BLaER1 (cell line): ENCODE results near the gene STEAP3.

Experiments
- H3K27ac ChIP-seq: shearing (Covaris generic); formaldehyde crosslinking; 2 replicates; pipeline ENCODE4 v1.8.1; 2022
- H3K27me3 ChIP-seq: shearing (Covaris generic); formaldehyde crosslinking; 2 replicates; pipeline ENCODE4 v1.8.1; 2022
- H3K36me3 ChIP-seq: shearing (Covaris generic); formaldehyde crosslinking; 2 replicates; pipeline ENCODE4 v1.8.1; 2022
- H3K4me1 ChIP-seq: shearing (Covaris generic); formaldehyde crosslinking; 2 replicates; pipeline ENCODE4 v1.8.1; 2022
- H3K4me2 ChIP-seq: shearing (Covaris generic); formaldehyde crosslinking; 2 replicates; pipeline ENCODE4 v1.8.1; 2022
- H3K4me3 ChIP-seq: shearing (Covaris generic); formaldehyde crosslinking; 2 replicates; pipeline ENCODE4 v1.8.1; 2022
- H3K9ac ChIP-seq: shearing (Covaris generic); formaldehyde crosslinking; 2 replicates; pipeline ENCODE4 v1.8.1; 2022
- H3K9me3 ChIP-seq: shearing (Covaris generic); formaldehyde crosslinking; 2 replicates; pipeline ENCODE4 v1.8.1; 2022
- H4K20me1 ChIP-seq: shearing (Covaris generic); formaldehyde crosslinking; 2 replicates; pipeline ENCODE4 v1.8.1; 2022
- Cebpa-rat ChIP-seq: shearing (Covaris generic); IDR thresholded peaks from 2 replicates; pipeline ENCODE4 v1.8.1; 2022

Gene STEAP3

DNA sequence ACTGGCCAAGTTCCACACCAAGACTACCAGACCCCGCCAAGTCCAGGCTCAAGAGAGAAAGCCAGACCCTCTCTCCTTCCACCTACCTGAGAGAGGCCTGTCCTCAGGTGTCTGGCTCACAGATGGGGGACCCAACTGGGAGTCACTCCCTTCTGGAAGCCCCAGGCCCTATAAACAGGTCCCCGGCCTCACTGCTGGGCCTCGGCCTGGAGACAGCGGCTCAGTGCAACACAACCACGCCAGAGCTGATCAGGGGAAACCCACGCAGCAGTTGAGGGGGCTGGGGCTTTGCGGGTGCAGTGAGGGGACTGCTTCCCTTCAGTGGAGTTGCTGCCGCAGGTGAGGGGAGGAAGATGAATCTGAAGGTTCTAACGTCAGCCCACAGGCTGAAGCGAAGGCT is 42.2 kb upstream of the STEAP3 start:
- Histone ChIP-seq H3K4me1 (no peaks in the 10 kb centered on the region), H3K27me3 (no peaks in the 10 kb centered on the region), H3K9me3 (no peaks in the 10 kb centered on the region), H3K4me2 (no peak overlapping the region), H3K9ac (no peak overlapping the region), H3K36me3 (no peaks in the 10 kb centered on the region), H3K4me3 (no peak overlapping the region), H4K20me1 (no peaks in the 10 kb centered on the region), H3K27ac (no peak overlapping the region)
- no peak for TF ChIP-seq Cebpa-rat

DNA sequence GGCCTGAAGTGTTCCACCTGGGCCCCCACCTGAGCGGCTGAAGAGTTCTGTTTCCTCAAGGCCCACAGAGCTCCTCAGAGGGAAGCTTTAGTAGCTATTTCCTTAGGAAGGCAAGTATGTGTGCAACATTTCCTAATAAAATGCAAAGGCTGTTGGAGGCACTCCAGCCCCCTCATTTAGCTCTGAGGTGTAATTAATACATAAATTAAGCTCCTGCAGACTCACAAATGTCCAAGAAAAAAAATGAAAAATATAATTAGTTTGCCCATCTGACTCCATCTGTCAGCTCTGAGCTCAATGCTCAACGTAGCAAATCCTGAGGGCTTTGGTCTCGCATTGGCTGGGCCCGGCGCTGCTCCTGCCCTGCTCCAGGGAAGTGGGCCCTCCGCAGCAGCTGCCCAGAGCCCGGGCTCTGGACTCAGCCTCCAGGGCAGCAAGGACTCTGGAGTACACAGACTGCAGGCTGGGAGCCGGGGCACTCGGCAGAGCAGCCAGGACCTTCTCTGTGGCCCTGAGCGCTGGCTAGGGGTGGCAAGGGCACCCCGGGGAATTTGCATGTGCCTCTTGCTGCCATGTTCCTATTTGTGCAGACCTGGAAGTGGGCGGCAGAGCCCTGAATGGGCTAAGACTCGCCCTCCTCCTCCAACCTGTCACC is 41.7 kb upstream of the STEAP3 start:
- Histone ChIP-seq H3K9ac (no peak overlapping the region), H3K27me3 (no peaks in the 10 kb centered on the region)
- TF ChIP-seq Cebpa-rat: no peak

DNA sequence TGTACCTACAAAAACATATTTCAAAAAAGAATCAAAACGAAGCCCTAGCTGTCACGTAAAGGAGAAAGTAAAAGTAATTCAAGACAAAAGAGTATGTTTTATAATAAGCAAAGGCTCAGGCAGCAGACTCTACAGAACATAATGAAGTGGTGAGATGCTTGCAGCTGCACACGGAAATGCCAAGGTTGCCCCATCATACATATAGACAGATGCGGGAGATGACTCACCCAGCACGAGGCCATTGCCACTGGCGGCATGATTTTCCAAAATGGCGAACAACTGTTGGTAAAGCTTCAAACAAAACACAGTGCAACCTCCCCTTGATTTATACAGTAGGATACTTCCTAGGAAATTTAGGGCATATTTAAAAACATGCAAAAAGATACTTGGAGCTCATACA is 39.1 kb upstream of the STEAP3 start:
- no peak for TF ChIP-seq Cebpa-rat
- Histone ChIP-seq H4K20me1 (no peaks in the 10 kb centered on the region), H3K27me3 (no peaks in the 10 kb centered on the region), H3K27ac (no peak overlapping the region), H3K4me1 (no peaks in the 10 kb centered on the region), H3K9me3 (no peaks in the 10 kb centered on the region), H3K9ac (no peak overlapping the region), H3K4me3 (no peak overlapping the region), H3K36me3 (no peaks in the 10 kb centered on the region), H3K4me2 (no peak overlapping the region)

More for the DNA sequence above, 41.7 kb upstream of the STEAP3 start:
- H4K20me1 ChIP-seq: no peaks in the 10 kb centered on the region
- no peaks in the 10 kb centered on the region for H3K4me1 ChIP-seq
- no peak overlapping the region for H3K27ac ChIP-seq
- no peaks in the 10 kb centered on the region for H3K9me3 ChIP-seq
- H3K4me2 ChIP-seq: no peak overlapping the region
- no peak overlapping the region for H3K4me3 ChIP-seq
- no peaks in the 10 kb centered on the region for H3K36me3 ChIP-seq

DNA sequence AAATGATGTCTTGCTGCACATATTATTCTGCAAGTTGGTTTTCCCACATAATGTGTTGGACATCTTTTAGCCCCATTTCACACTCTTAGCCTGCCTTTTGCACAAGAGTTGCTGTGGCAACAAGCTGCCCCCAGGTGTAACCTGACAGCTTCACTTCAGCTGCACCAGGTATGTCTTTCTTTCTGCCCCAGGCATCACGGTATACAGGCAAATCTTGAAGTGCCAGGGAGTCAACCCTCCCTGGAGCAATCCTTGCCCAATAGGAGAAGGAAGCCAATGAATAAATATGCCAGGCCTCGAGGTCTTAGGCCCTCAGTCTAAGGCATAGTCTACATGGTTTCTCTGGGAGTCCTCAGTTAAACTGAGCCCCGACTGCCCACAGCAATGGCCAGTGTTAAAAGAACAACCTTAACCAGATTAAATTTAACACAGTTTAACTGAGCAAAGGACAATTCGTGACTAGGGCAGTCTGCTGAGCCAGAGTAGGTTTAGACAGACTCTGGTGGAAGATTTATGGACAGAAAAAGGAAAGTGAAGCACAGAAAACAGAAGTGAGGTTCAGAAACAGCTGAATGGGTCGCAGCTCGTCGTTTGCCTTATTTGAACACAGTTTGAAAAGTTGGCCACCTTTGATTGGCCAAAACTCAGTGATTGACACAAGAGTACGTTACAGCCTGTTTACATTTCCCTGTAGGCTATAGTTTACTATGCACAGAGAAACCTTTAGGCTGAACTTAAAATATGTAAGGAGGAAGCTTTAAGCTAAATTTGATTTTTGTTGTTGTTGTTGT is 33.1 kb upstream of the STEAP3 start:
- H3K27me3 ChIP-seq: no peaks in the 10 kb centered on the region
- no peak overlapping the region for H3K4me3 ChIP-seq
- no peak overlapping the region for H3K27ac ChIP-seq
- no peaks in the 10 kb centered on the region for H4K20me1 ChIP-seq
- H3K36me3 ChIP-seq: no peaks in the 10 kb centered on the region
- no peak overlapping the region for H3K9ac ChIP-seq
- no peak for TF ChIP-seq Cebpa-rat
- no peak overlapping the region for H3K4me2 ChIP-seq
- no peaks in the 10 kb centered on the region for H3K9me3 ChIP-seq
- no peaks in the 10 kb centered on the region for H3K4me1 ChIP-seq

DNA sequence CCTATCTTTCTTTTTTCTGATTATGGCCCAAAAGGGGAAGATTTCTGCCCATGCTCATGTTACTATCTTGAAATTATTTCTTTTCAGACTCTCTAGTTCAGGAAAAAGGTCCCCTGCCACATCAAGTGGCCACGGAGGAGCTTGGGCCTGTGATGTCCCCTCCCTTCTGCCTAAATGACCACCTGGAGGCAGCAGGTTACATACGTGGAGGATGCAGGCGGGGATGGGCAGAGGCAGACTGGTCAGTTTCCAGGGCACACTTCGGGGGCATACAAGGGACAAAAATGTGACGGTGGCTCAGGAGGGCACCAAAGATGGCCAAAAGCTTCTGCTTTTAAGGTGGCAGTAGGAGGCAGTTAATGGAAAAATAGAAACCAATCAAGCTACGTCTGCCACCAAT is 30.7 kb upstream of the STEAP3 start:
- no peaks in the 10 kb centered on the region for H3K4me1 ChIP-seq
- no peaks in the 10 kb centered on the region for H3K36me3 ChIP-seq
- no peaks in the 10 kb centered on the region for H3K27me3 ChIP-seq
- no peak overlapping the region for H3K4me2 ChIP-seq
- H4K20me1 ChIP-seq: no peaks in the 10 kb centered on the region
- no peaks in the 10 kb centered on the region for H3K9me3 ChIP-seq
- no peak for TF ChIP-seq Cebpa-rat
- H3K9ac ChIP-seq: no peak overlapping the region
- H3K4me3 ChIP-seq: no peak overlapping the region
- no peak overlapping the region for H3K27ac ChIP-seq

DNA sequence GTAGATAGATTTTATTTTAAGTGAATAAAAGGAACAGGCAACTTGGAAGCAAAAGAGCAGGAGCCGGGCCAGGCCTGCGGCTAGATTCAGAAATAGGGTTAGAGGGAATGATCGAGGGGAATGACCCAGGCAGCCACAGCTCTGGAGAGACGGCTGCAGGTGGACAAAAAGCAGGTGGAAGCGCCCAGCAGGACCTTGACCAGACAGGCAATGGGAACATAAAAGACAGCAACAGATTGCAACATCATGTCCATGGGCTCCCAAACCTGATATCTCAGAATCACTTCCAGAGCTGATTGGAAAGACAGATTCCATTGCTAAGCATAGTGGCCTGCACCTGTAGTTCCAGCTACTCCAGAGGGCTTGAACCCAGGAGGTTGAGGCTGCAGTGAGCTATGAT is 28.6 kb upstream of the STEAP3 start:
- Histone ChIP-seq H3K27ac (no peak overlapping the region), H3K4me2 (no peak overlapping the region), H3K36me3 (no peaks in the 10 kb centered on the region), H4K20me1 (no peaks in the 10 kb centered on the region), H3K9me3 (no peaks in the 10 kb centered on the region), H3K4me3 (no peak overlapping the region), H3K9ac (no peak overlapping the region), H3K27me3 (no peaks in the 10 kb centered on the region), H3K4me1 (no peaks in the 10 kb centered on the region)
- TF ChIP-seq Cebpa-rat: no peak

DNA sequence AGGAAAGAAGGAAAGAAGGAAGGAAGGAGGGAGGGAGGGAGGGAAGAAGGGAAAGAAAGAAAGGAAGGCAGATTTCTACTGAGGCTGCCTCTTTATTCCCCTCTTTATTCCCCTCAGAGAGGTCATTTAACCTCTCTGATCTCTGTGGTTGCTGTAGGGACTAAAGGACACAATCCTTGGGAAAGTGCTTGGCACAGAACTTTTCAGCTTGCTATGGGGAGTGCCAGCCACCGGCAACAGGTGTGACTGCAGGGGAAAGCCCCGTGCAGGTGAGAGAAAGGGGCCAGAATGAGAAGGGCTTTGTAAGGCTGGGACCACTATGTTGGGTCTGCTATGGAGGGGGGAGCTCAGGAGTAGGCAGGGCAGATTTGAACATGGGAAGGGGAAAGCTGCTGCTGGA is 27.7 kb upstream of the STEAP3 start:
- no peaks in the 10 kb centered on the region for H4K20me1 ChIP-seq
- TF ChIP-seq Cebpa-rat: no peak
- H3K27ac ChIP-seq: no peak overlapping the region
- no peaks in the 10 kb centered on the region for H3K9me3 ChIP-seq
- H3K36me3 ChIP-seq: no peaks in the 10 kb centered on the region
- no peak overlapping the region for H3K9ac ChIP-seq
- H3K27me3 ChIP-seq: no peaks in the 10 kb centered on the region
- H3K4me3 ChIP-seq: no peak overlapping the region
- H3K4me2 ChIP-seq: no peak overlapping the region
- H3K4me1 ChIP-seq: no peaks in the 10 kb centered on the region

DNA sequence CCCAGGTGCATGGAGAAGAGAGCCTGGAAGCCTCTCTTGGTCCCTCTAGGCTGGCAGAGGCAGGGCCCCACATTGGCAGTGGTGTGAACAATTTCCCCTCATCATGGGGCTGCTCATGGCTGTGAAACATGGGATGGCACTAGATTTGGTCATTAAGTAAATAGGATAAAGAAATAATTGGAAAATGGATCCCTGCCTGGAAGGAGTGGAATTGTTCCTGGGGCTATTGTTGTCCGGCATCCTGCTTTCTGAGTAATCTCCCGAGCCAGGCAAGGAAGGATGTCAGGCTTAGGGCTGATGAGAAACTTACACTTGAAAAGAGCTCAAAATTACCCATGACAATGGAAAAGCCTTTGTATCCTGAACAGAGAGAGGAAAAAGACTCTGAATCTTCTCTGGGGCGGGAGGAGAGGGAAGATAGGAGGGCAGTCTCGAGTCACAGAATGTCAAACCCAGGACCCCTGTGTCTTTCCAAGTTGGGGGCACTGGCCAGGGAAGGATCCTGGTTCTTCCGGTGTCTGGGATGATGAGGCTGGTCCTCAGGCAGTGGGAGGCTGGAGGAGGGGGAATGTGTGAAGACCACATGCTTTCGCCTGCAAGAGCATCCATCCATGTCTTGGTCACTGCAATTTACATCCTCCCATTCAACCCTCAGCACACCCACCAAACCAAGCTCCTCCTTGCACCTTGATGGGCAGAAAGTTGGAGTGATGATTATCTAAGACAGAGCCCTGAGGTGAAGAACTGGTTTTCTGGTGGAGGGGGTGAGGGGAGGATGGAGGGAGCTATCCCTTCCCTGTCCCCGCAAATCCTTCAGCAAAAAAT is 27.1 kb upstream of the STEAP3 start:
- no peaks in the 10 kb centered on the region for H3K9me3 ChIP-seq
- no peak overlapping the region for H3K4me2 ChIP-seq
- H3K27ac ChIP-seq: no peak overlapping the region
- H3K4me3 ChIP-seq: no peak overlapping the region
- H4K20me1 ChIP-seq: no peaks in the 10 kb centered on the region
- no peak overlapping the region for H3K9ac ChIP-seq
- no peak for TF ChIP-seq Cebpa-rat
- H3K27me3 ChIP-seq: no peaks in the 10 kb centered on the region
- H3K36me3 ChIP-seq: no peaks in the 10 kb centered on the region
- H3K4me1 ChIP-seq: no peaks in the 10 kb centered on the region

DNA sequence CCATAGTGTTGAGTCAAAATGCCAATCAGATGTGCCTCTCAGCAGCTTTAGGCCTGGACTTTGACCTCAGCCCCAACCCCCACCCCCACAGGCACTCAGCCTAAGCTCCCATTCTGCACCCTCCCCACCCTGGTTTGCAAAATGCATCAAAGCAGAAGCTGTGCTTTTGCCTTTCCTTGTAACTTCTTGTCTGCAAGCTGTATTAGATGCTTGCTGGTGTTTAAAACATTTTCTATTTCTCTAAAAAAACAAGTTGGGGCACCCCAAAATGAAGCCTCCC is 26.6 kb upstream of the STEAP3 start:
- Histone ChIP-seq H3K9ac (no peak overlapping the region), H3K4me1 (peaks cover 3% of the 10 kb centered on the region), H3K27ac (no peak overlapping the region), H3K9me3 (no peaks in the 10 kb centered on the region), H3K36me3 (no peaks in the 10 kb centered on the region), H3K27me3 (no peaks in the 10 kb centered on the region), H3K4me2 (no peak overlapping the region), H4K20me1 (no peaks in the 10 kb centered on the region), H3K4me3 (no peak overlapping the region)
- TF ChIP-seq Cebpa-rat: no peak

DNA sequence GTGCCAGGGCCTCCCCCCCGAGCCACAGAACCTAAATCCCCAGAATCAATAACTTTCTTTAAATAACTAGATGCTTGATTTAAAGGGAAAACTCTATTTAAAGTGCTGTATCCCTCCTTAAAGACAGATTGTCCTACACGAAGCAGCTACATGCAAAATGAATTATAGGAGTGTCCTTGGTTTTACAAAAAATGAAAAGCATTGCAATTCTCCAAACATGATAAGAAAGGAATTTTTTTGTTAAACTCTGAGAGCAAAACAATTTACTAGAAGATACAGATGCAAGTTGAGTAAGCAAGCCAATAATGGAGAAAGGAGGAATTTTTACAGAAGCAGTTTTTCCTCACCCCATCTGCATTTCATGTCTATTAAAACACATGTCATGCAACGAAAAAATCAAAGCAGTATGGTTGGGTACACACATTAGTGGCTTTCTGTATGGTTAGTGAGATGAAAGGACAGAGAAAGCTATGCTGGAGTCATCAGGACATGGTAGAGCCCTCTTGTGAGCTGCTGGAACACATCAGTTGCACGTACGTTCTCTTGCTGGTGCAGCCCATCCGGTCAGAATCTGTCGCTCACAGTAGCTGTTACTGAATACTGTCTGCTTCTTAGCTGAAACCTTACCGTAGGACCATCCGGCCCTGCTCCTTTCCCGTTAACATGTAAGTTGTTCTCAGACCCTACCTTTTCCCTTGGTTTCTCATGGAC is 25.9 kb upstream of the STEAP3 start:
- Histone ChIP-seq H3K9me3 (no peaks in the 10 kb centered on the region), H4K20me1 (no peaks in the 10 kb centered on the region), H3K9ac (no peak overlapping the region), H3K4me2 (no peak overlapping the region), H3K4me1 (peaks cover 9% of the 10 kb centered on the region), H3K27ac (no peak overlapping the region), H3K36me3 (no peaks in the 10 kb centered on the region), H3K27me3 (no peaks in the 10 kb centered on the region), H3K4me3 (no peak overlapping the region)
- TF ChIP-seq Cebpa-rat: no peak
